GM18499 (cell line): ENCODE data around the gene TRUB2.
"Not testable (repeated sequence)": the region's sequence is repeated elsewhere in the genome, so short reads cannot be mapped to it uniquely, and the experiment has no call there.

ENCODE experiments used
- ATAC-seq: cut with Tn5 transposase; IDR thresholded peaks from one replicate; pipeline ENCODE4 v1.9.1; 2021; ENCODE audit warnings: moderate number of reproducible peaks; ENCODE audit not compliant: insufficient read depth, unreplicated experiment

TRUB2 gene

DNA sequence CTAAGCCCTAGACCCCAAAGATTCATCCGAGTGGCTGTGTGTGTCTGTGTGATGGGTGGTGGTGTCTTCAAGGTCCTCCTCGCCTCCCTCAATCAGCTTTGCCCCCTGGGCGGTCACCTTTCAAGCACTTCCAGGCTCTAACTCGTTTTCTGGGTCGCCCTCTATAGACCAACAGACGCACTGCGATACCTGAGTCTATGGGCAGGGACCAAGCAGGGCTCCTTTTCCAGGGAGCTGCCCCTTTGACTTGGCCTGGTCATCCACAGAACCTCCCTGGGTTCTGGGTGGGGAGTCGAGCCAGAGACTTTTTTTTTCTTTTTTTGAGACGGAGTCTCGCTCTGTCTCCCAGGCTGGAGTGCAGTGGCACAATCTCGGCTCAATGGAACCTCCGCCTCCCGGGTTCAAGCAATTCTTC, 19.2 kb upstream of the TRUB2 start:
- no peak for ATAC-seq

DNA sequence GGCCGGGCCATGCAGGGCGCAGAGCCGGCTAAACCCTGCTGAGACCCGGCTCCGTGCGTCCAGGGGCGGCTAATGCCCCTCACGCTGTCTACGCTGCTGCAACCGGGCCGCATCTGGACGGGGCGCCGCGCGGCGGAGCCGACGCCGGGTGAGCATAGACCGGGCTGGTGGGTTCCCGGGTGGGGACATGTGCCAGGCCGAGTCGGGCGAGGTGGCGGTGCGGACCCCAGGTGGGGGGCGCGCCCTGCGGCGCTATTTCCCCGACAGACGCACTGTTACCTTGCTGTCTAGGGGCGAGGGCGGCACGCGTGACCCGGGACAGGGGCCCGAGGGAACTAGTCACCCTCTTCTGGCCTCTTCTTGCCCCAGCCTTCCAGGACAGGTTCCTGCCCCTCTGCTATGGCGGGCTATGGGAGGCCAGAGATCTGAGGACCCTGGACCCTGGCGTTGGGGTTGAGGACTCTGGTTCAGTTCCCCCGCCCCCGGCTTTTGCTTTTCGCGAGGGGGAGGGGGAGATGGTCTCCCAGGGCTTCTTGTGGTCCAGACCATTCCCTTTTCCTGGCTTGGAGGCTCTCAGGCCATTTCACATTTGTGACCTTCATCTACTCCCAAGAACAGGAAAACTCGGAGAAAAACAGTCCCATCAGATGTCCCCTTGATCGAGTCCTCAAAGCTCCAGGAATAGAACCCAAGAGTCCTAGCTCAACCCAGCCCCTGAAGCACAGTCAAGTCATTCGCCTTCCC, 18.6 kb upstream of the TRUB2 start:
- ATAC-seq = no peak

DNA sequence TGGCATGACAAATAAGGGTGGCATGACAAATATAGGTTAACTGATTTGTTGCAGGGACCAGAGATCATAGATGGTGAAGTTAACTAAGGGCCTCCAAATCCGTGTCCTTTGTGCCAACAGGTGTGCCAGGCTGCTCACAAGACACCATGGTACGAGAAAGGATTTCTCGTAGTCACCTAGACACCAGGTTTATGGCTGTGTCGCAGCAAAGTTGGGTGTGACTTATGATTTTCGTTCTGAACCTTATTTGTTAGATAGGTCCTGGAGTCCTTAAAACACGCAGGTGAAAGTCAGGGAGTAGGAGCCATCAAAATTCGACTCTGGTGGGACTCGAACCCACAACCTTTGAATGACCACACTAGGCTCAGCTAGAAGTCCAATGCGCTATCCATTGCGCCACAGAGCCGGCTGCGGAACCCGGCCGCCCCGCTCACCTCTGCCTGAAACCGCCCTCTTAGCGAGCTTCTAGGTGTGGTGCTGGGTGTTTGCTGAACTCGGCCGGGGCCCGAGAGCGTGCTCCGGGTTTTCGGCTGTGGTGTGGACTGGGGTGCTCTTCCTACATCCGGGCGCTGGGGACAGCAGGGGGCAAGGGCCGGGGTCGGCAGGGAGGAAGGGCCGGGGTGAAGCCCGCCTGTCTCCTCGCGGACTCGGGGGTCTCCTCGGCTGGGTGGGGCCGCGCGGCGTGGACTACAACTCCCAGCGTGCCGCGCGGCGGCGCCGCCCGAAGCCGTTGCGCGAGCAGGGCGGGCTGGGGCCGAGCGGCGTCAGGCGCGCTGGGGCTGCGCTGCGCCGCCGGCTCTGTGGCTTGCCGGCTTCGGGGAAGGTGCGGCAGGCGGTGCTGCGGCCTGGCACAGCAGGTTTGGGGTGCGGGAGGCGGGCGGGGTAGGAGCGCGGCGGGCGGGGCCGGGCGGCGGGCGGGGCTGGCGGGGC, 17.8 kb upstream of the TRUB2 start, which contains the start of gene SLC27A4:
SLC27A4 (plus strand) TSS at position 767 of the 930 bp plus-strand sequence. CDS start 2,606 bp downstream, outside the sequence.
- no peak for ATAC-seq

DNA sequence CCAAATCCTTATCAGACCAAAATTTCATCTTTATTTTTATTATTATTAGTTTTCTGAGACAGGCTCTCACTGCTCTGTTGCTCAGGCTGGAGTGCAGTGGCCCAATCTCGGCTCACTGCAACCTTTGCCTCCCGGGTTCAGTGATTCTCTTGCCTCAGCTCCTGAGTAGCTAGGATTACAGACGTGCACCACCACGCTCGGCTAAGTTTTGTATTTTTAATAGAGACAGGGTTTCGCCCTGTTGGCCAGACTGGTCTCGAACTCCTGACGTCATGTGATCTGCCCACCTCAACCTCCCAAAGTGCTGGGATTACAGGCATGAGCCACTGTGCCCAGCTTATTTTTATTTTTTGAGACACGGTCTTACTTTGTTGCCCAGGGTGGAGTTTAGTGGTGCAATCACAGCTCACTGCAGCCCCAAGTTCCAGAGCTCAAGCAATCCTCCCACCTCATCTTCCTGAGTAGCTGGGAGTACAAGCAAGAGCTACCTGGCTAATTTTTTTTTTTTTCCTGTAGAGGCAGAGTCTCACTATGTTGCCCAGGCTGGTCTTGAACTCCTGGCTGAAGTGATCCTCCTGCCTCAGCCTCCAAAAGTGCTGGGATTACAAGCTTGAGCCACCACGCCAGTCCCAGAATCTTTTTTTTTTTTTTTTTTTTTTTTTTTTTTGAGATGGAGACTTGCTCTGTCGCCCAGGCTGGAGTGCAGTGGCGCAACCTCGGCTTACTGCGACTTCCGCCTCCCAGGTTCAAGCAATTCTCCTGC, 16.8 kb upstream of the TRUB2 start:
- not testable (repeated sequence) for ATAC-seq

DNA sequence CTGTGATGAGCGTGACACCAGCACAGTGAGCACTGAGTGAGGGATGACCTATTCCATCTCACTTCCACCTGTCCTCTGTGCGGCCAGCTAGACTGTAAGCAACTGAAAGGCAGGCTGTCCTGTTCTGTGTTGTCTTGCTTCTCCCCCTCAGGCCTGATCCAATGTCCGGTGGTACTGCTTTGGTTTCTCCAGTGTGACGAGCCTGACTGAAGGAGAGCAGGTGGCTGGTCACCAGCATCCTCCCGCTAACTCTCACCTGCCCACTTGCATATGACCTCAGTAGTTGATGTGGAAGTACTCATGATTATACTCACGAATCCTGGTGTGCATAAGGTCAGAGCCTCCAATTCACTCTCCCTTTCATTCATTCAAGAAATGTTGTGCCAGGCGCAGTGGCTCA, 15.7 kb upstream of the TRUB2 start:
- no peak for ATAC-seq

DNA sequence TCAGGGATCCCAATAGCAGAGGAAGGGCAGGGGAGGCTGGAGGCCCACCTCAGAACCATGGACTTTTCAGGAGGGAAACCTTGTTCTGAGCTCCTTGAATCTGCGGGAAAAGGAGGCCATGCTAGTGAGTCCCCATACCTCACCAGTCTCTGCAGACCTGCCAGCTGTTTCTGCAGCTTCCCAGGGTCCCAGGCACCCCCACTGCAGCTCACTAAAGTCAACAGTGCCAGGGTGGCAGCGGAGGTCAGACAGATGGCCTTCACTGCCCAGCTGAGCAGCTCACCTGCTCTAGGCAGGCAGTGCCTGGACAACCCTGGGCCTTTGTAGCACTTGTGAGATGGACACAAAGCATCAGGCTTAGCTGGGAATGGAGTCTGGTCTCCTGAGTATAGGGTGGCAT, 13.7 kb upstream of the TRUB2 start:
- ATAC-seq = no peak

DNA sequence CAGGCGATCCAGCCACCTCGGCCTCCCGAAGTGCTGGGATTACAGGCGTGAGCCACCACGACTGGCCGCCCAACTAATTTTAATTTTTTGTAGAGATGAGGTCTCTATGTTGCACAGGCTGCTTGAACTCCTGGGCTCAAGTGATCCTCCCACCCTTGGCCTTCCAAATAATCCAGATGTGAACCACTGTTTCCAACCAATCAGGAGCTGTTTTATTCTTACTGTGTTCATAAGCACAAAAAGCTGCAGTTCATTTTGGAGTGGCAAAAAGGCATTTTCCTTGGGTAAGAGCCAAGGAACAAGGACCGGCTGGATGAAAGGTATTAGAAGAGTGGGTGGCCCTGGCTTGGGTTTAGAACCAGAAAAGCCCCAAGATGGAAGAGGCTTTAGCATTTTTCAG, 12.9 kb upstream of the TRUB2 start:
- ATAC-seq = no peak

DNA sequence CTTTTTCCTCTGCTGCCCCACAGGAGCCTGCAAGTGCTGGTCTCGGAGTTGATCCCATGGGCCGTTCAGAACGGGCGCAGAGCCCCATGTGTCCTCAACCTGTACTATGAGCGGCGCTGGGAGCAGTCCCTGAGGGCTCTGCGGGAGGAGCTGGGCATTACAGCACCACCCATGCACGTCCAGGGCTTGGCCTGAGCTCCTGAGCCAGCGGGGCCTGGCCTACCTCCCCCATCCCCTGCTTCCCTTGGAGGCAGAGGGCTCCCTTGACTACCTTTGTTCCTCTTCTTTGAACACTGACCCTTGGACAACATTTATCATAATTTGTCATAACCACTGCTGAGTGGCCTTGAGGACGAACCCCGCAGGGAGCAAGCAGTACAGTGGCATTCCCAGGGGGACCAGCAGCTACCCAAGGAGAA, 11.2 kb upstream of the TRUB2 start:
- no peak for ATAC-seq

DNA sequence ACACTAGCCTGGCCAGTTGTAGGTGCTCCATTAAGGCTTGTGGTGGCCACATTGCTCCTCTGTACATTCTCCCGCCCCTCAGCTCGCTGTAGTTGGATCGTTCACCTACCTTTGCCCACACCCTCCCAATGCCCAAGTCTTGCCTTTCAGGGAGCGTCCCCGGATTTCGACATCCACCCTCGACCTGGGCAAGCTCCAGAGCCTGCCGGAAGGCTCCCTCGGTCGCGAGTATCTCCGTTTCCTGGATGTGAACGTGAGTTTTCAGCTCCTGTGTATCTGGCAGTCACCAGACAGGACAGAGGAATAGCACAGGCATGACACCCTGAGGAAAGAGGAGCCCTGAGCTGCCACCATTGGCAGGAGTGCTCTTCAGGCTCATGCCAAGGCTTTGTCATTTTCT, 3.4 kb upstream of the TRUB2 start:
- ATAC-seq = no peak

DNA sequence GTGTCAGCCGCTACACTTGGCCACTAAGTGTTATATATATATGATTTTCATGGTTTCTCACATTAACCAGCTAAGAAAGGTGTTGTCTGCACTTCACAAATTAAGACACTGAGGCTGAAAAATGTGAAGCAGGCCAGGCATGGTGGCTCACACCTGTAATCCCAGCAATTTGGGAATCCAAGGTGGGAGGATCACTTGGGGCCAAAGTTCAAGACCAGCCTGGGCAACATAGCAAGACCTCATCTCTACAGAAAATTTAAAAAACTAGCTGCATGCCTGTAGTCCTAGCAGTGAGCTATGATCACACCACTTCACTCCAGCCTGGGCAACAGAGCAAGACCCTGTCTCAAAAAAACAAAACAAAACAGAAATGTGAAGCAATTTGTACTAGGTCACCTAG, 2.2 kb upstream of the TRUB2 start:
- ATAC-seq = no peak

DNA sequence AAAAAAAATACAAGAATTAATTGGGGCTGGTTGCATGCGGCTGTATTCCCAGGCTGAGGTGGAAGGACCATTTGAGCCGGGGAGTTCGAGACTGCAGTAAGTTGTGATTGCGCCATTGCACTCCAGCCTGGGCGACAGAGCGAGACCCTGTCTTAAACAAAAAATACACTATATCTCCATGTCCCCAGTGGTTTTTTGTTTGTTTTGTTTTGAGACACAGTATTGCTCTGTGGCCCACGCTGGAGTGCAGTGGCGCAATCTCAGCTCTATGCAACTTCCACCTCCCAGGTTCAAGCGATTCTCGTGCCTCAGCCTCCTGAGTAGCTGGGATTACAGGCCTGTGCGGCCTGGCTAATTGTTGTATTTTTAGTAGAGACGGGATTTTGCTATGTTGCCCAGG, 1.5 kb upstream of the TRUB2 start:
- ATAC-seq = no peak

DNA sequence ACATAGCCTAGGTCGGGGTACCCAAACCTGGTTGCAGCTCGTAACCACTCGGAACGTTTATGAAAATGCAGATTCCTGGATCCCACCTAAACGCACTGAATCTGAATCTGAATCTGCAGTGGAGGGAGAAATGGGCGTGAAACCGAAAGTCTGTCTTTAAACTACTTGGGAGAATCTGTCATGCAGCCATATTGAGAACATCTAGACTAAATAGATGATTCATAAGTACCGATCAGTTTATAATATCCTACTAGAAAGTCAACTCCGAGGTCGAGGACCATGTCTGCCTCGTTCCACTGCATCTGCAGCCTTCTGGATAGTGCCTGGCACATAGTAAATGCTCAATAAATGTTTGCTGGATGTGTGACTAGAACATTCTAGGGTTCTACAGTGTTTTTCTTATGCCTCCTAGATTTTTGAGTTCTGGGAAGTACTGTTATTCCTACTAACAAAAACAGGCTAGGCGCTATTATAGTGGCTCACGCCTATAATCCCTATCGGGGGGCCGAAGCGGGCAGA, 1.0 kb upstream of the TRUB2 start:
- no peak for ATAC-seq

DNA sequence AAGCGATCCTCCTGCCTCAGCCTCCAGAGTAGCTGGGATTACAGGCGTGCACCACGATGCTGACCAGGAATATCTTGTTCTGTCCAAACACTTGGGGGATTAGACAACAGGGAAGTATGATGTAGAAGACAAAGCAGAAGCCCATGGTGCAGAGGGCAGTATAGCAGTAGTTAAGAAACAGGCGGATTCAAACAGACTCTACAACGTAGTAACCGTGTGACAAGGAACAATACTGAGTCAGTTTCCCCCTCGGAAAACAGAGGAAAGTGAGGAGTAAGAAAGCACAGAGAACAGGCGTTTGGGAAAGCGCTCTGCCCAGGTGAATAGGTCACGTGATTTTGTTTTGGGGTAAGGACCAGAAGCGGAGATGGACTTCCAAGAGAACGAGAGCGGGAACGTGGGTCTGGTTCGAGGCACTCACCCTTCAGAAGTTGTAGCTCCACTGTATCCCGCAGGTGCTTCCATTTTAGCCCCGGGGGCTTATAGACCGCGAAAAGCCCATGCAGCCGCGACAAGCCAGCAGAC, 306 bp downstream of the TRUB2 start:
- ATAC-seq = no peak

DNA sequence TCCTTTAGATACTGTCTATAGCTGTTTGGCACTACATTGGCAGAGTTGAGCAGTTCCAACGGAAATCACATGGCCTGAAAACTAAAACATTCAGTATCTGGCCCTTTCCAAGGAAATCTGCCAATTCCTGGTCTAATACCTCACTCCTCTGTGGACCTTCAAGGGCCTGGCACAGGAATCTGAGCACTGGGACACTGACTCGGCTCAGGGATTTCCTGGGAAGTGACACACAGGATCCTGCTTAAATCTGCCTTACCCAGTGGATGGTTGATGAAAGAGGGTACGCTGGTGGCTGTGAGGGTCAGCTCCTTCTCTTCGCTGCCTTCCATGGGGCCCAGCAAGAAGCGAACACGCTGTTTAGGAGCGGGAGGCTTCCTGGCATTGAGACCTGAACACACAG, 904 bp downstream of the TRUB2 start:
- no peak for ATAC-seq

DNA sequence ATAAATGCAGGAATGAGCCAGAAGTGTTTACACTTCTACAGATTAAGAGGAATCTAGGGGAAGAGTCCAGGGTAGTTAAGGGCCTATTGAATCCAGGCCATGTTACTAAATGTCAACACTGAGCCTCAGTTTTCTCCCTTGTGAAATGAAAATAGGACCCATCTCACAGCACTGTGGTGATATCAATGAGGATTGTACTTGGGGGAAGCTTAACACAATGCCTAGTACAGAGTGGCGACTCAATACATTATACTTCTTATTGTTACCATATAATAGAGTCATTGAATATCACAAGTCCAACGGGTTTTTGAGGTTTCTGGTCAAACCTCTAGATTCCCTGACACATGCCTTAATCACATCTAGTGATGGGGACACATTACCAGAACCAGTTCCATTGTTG, 4.6 kb downstream of the TRUB2 start:
- ATAC-seq = no peak

DNA sequence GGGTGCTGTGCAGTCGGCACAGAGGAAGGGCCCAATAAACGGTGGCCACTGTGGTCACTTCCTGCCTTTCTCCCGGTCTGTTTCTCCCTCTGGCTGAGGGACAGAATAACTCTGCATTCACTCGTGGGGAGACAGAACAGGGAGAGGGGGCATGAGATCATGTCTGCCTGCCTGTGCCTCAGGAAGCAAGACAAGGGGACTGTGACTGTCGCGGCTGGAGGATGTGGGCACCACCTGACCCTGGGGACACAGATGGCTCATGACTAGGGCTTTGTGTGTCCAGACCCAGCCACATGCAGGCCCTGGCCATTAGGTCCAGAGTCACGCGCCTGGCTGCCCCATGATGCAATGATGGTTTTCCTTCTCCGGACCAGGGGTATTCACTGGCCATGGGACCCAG, 5.8 kb downstream of the TRUB2 start:
- no peak for ATAC-seq

DNA sequence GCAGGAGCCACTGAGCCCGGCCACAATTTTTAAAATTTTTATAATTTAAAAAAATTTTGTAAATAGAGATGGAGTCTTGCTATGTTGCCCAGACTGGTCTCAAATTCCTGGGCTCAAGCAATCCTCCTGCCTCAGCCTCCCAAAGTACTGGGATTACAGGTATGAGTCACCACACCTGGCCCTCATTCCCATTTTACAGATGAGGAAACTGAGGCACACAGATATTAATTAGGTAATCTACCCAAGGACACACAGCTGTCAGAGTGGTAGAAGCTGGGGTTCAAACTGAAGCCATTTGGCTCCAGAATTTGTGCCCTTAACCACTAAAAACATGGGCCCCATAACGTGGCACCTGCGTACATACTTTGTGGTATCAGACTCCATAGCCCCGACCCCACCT, 7.5 kb downstream of the TRUB2 start:
- ATAC-seq = no peak

DNA sequence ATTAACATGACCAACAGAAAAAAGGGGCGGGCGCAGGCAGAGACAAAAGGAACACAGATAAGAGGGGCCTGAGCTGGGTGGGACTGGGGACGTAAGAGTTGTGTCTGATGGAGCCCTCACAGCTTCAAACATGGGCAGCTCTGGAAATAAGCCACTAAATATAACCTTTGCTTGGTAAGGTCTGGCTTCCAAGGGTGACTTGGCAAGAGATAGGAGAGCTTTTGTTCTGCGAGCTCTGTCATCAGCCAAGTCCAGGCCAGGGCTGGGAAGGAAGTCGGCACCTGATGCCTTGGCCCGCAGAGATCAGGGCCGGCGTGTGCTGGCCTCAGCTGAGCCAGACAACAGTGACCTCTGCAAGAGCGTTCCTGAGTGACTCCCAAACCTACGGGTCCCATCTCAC, 11.8 kb downstream of the TRUB2 start:
- no peak for ATAC-seq

DNA sequence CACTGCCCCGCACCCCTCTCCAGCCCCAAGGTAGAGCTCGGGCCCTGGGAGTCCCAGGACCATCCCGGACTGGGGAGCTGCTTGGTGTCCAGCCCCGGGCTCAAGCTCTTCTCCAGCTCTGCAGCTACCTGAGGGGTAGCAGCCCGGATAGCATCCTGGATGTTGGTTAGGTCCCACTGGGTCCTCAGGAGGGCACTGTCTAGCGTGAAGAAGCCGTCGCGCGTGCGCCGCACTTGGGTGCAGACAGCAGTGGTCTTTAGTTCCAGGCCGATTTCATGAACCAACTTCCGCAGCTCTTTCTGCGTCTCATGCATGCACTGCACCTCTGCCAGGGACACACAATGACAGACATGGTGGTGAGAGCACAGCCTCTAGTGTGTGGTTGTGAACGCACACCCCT, 12.7 kb downstream of the TRUB2 start:
- no peak for ATAC-seq

DNA sequence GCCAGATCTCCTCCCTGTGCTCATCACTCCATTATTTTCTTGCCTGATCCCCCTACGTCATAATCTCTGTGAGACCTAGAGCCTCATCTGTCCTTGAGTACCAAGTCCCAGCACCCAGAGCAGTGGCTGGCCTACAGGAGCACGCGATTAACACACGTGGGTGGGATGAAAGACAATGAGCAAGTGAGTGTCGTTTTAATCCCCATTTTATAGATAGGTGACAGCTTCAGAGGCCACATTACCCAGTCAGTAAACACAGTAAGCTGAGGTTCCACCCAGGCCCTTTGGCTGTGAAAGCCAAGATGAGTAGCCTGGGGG, 17.3 kb downstream of the TRUB2 start:
- ATAC-seq = no peak
